Measurements from ENCODE around the gene ISG15.
"Not testable (repeated sequence)": the region's sequence is repeated elsewhere in the genome, so short reads cannot be mapped to it uniquely, and the experiment has no call there.

Gene ISG15

GRCh38 chr1:1026599-1027413, 13.5 kb downstream of the ISG15 start:
- DNase-seq (ENCODE audit: low read depth, low spot score) = no peak

- DNase-seq (ENCODE audit: low read depth, low spot score) = no peak
Observed at GRCh38 chr1:1027791-1028190, 14.5 kb downstream of the ISG15 start.

- not testable (repeated sequence) for DNase-seq (ENCODE audit: low read depth, low spot score)
Observed at GRCh38 chr1:1030867-1031658, 17.8 kb downstream of the ISG15 start.

- DNase-seq (ENCODE audit: low read depth, low spot score) = no peak
Observed at GRCh38 chr1:1031659-1032235, 18.4 kb downstream of the ISG15 start.

- DNase-seq (ENCODE audit: low read depth, low spot score) = no peak
Observed at GRCh38 chr1:1032424-1032823, 19.1 kb downstream of the ISG15 start.

GRCh38 chr1:1033009-1033587, 19.8 kb downstream of the ISG15 start:
- DNase-seq (ENCODE audit: low read depth, low spot score) = peak; percentile 72

- no peak for DNase-seq (ENCODE audit: low read depth, low spot score)
Observed at GRCh38 chr1:1033731-1034438, 20.6 kb downstream of the ISG15 start.

GRCh38 chr1:1034439-1034781, 21.1 kb downstream of the ISG15 start:
- no peak for DNase-seq (ENCODE audit: low read depth, low spot score)

- no peak for DNase-seq (ENCODE audit: low read depth, low spot score)
Observed at GRCh38 chr1:1035291-1035943, 22.1 kb downstream of the ISG15 start.

- no peak for DNase-seq (ENCODE audit: low read depth, low spot score)
Observed at GRCh38 chr1:1037366-1038327, 24.4 kb downstream of the ISG15 start.

GRCh38 chr1:1038694-1039093, 25.4 kb downstream of the ISG15 start:
- no peak for DNase-seq (ENCODE audit: low read depth, low spot score)

GRCh38 chr1:1039145-1039910, 26.0 kb downstream of the ISG15 start:
- DNase-seq (ENCODE audit: low read depth, low spot score) = no peak

- DNase-seq (ENCODE audit: low read depth, low spot score) = no peak
Observed at GRCh38 chr1:1040004-1040991, 27.0 kb downstream of the ISG15 start.

GRCh38 chr1:1041092-1041523, 27.8 kb downstream of the ISG15 start:
- DNase-seq (ENCODE audit: low read depth, low spot score) = no peak

- DNase-seq (ENCODE audit: low read depth, low spot score) = no peak
Observed at GRCh38 chr1:1041873-1042272, 28.6 kb downstream of the ISG15 start.

- no peak for DNase-seq (ENCODE audit: low read depth, low spot score)
Observed at GRCh38 chr1:1042835-1043234, 29.5 kb downstream of the ISG15 start.

- DNase-seq (ENCODE audit: low read depth, low spot score) = no peak
Observed at GRCh38 chr1:1043411-1043810, 30.1 kb downstream of the ISG15 start.

GRCh38 chr1:1043921-1044320, 30.6 kb downstream of the ISG15 start:
- DNase-seq (ENCODE audit: low read depth, low spot score) = no peak
